DOHH2 (cell line): ENCODE measurements around the gene SPIN1.

Experiments used
- H3F3A ChIP-seq: fragments of 200-600 bp; sonication (generic), shearing (Covaris generic); 2 replicates; pipeline ENCODE4 v1.6.0; 2016; ENCODE audit warnings: antibody characterized with exemption, mild to moderate bottlenecking; ENCODE audit not compliant: control insufficient read depth, insufficient read depth
- H3K27ac ChIP-seq: fragments of 200-600 bp; sonication (generic); 2 replicates; pipeline ENCODE4 v1.5.1; 2014; ENCODE audit warnings: low read depth, mild to moderate bottlenecking, low read length, moderate library complexity
- H3K27me3 ChIP-seq: fragments of 200-600 bp; sonication (generic); 2 replicates; pipeline ENCODE4 v1.6.1; 2014; ENCODE audit warnings: mild to moderate bottlenecking, low read length, mixed read lengths; ENCODE audit not compliant: control insufficient read depth
- H3K36me3 ChIP-seq: fragments of 200-600 bp; sonication (generic); 2 replicates; pipeline ENCODE4 v1.6.1; 2014; ENCODE audit warnings: mild to moderate bottlenecking, low read length, moderate library complexity, mixed read lengths; ENCODE audit not compliant: control insufficient read depth
- H3K4me1 ChIP-seq: fragments of 200-600 bp; sonication (generic); 2 replicates; pipeline ENCODE4 v1.6.1; 2014; ENCODE audit warnings: mild to moderate bottlenecking, low read length, mixed read lengths; ENCODE audit not compliant: control insufficient read depth
- H3K4me2 ChIP-seq: fragments of 200-600 bp; sonication (generic); 2 replicates; pipeline ENCODE4 v1.6.0; 2014; ENCODE audit warnings: mild to moderate bottlenecking, low read length, moderate library complexity
- H3K4me3 ChIP-seq: fragments of 200-600 bp; sonication (generic); 2 replicates; pipeline ENCODE4 v1.5.1; 2014; ENCODE audit warnings: mild to moderate bottlenecking, low read length, mixed read lengths
- H3K79me2 ChIP-seq: fragments of 200-600 bp; sonication (generic); 2 replicates; pipeline ENCODE4 v1.6.1; 2014; ENCODE audit warnings: mild to moderate bottlenecking, low read length, mixed read lengths; ENCODE audit not compliant: control insufficient read depth
- H3K9me2 ChIP-seq: fragments of 200-600 bp; sonication (generic); replicated peaks from 2 replicates; pipeline ENCODE4 v1.6.1; 2014; ENCODE audit warnings: mild to moderate bottlenecking, low read length, mixed read lengths; ENCODE audit not compliant: control insufficient read depth
- H3K9me3 ChIP-seq: fragments of 200-600 bp; sonication (generic); 2 replicates; pipeline ENCODE4 v1.6.1; 2014; ENCODE audit warnings: antibody characterized with exemption, low read length, mixed read lengths; ENCODE audit not compliant: control insufficient read depth, insufficient read depth
- H4K20me1 ChIP-seq: fragments of 200-600 bp; sonication (generic); 2 replicates; pipeline ENCODE4 v1.6.0; 2014; ENCODE audit warnings: low read depth, mild to moderate bottlenecking, antibody characterized with exemption, low read length, moderate library complexity; ENCODE audit not compliant: control insufficient read depth, insufficient read depth
- EZH2phosphoT487 ChIP-seq: fragments of 200-600 bp; sonication (generic); IDR thresholded peaks from 2 replicates; pipeline ENCODE4 v1.6.1; 2017; ENCODE audit warnings: borderline replicate concordance, mild to moderate bottlenecking, antibody characterized with exemption, low read length, moderate library complexity, mixed read lengths
- TF ChIP-seq, protein P1 (sequence below): fragments of 200-600 bp; sonication (generic); IDR thresholded peaks from one replicate; pipeline ENCODE4 v1.5.1; 2014; ENCODE audit warnings: antibody characterized with exemption, mild to moderate bottlenecking, low read depth, low read length; ENCODE audit not compliant: poor library complexity, severe bottlenecking

The SPIN1 gene

GRCh38 chr9:88464851-88465250 is 76.6 kb downstream of the SPIN1 start:
- Histone ChIP-seq H3K79me2 (no peaks in the 10 kb centered on the region; the same call in 1 of the 2 replicates), H3K27me3 (no peaks in the 10 kb centered on the region), H4K20me1 (no peaks in the 10 kb centered on the region), H3K36me3 (peaks cover 14% of the 10 kb centered on the region), H3K9me3 (no peaks in the 10 kb centered on the region), H3K4me1 (no peaks in the 10 kb centered on the region), H3F3A (no peaks in the 10 kb centered on the region), H3K27ac (no peak overlapping the region), H3K4me2 (no peak overlapping the region), H3K4me3 (no peak overlapping the region), H3K9me2 (no peaks in the 10 kb centered on the region)
- no peak for TF ChIP-seq EZH2phosphoT487
- TF ChIP-seq, protein P1, sequence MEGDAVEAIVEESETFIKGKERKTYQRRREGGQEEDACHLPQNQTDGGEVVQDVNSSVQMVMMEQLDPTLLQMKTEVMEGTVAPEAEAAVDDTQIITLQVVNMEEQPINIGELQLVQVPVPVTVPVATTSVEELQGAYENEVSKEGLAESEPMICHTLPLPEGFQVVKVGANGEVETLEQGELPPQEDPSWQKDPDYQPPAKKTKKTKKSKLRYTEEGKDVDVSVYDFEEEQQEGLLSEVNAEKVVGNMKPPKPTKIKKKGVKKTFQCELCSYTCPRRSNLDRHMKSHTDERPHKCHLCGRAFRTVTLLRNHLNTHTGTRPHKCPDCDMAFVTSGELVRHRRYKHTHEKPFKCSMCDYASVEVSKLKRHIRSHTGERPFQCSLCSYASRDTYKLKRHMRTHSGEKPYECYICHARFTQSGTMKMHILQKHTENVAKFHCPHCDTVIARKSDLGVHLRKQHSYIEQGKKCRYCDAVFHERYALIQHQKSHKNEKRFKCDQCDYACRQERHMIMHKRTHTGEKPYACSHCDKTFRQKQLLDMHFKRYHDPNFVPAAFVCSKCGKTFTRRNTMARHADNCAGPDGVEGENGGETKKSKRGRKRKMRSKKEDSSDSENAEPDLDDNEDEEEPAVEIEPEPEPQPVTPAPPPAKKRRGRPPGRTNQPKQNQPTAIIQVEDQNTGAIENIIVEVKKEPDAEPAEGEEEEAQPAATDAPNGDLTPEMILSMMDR, result no peak

GRCh38 chr9:88468226-88468625 is 80.0 kb downstream of the SPIN1 start:
- peaks cover 14% of the 10 kb centered on the region for H3K36me3 ChIP-seq
- no peaks in the 10 kb centered on the region for H4K20me1 ChIP-seq
- no peak overlapping the region for H3K27ac ChIP-seq
- H3K4me1 ChIP-seq, result no peaks in the 10 kb centered on the region
- H3K79me2 ChIP-seq, result no peaks in the 10 kb centered on the region; the same call in 1 of the 2 replicates
- H3K9me3 ChIP-seq, result no peaks in the 10 kb centered on the region
- no peak overlapping the region for H3K4me3 ChIP-seq
- no peaks in the 10 kb centered on the region for H3K27me3 ChIP-seq
- no peaks in the 10 kb centered on the region for H3F3A ChIP-seq
- H3K9me2 ChIP-seq, result no peaks in the 10 kb centered on the region
- TF ChIP-seq EZH2phosphoT487, result no peak
- TF ChIP-seq, protein P1, result no peak
- no peak overlapping the region for H3K4me2 ChIP-seq

DNA sequence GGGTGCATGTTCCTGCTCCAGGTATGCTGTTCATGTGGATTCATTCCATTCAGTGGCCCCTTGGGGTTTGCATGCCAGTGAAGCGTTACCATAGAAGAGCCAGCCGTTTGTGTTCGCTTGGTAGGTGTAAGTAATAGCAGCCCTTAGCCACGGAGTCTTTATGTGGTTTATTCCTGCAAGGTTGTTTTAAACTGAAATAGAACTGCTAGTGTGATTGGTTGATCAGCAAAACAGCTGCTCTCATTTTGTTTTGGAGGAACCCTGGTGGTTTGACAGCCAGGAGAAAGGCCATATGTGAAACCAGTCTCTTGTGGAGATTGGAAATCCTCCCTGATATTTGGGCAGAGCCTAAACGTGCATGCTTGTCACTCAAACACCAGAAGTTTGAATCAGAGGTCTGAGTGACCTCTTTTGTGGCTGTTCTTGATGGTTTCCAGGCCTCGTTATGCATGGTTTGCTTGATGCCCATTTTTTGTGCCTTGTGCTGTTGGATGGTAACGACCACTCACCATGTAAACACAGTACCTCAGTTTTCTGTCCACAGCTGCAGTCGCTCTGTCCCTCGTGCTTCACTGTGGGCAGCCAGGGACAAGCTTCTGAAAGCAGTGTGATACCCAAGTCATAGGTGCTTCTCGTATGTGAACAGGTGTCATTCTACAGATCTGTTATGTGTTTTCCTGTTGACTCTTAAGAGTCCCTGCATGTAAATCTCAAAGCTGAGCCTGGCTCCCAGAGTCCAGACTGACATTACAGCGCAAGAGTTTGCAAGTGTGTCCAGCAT is 88.4 kb downstream of the SPIN1 start:
- no peaks in the 10 kb centered on the region for H3K79me2 ChIP-seq
- H3K9me2 ChIP-seq, result no peaks in the 10 kb centered on the region
- no peak overlapping the region for H3K27ac ChIP-seq
- H3K4me2 ChIP-seq, result no peak overlapping the region
- H3K27me3 ChIP-seq, result no peaks in the 10 kb centered on the region
- peaks cover 13% of the 10 kb centered on the region; the same call in 1 of the 2 replicates for H3K36me3 ChIP-seq
- H3F3A ChIP-seq, result no peaks in the 10 kb centered on the region
- H3K4me3 ChIP-seq, result no peak overlapping the region
- TF ChIP-seq, protein P1, result no peak
- H4K20me1 ChIP-seq, result no peaks in the 10 kb centered on the region
- no peaks in the 10 kb centered on the region for H3K4me1 ChIP-seq
- H3K9me3 ChIP-seq, result no peaks in the 10 kb centered on the region
